ENCODE data around the gene FAM98C.

The FAM98C gene

GRCh38 chr19:38378866-38379265 lies 24.0 kb upstream of the FAM98C start:
- DNase-seq: no peak

GRCh38 chr19:38381138-38381537 lies 21.8 kb upstream of the FAM98C start:
- DNase-seq: no peak

GRCh38 chr19:38383184-38383583 lies 19.7 kb upstream of the FAM98C start:
- DNase-seq: no peak

- DNase-seq: no peak
Measured at GRCh38 chr19:38383743-38384142, 19.1 kb upstream of the FAM98C start.

- DNase-seq: no peak
Measured at GRCh38 chr19:38384209-38385027, 18.5 kb upstream of the FAM98C start.

- no peak for DNase-seq
Measured at GRCh38 chr19:38385057-38385803, 17.7 kb upstream of the FAM98C start.

GRCh38 chr19:38385804-38386257 lies 17.1 kb upstream of the FAM98C start:
- DNase-seq: no peak

GRCh38 chr19:38386300-38386970 lies 16.5 kb upstream of the FAM98C start:
- no peak for DNase-seq

GRCh38 chr19:38386971-38387549 lies 15.8 kb upstream of the FAM98C start:
- no peak for DNase-seq

GRCh38 chr19:38387550-38388348 lies 15.1 kb upstream of the FAM98C start, which contains the start of gene GGN:
Gene GGN (minus strand): TSS chr19:38388034. CDS start chr19:38387261, 773 bp downstream.
- no peak for DNase-seq

GRCh38 chr19:38388349-38389100 lies 14.4 kb upstream of the FAM98C start, which contains the start of gene SPRED3:
Gene SPRED3 (plus strand): TSS chr19:38388697. CDS start chr19:38390303, 1,606 bp downstream.
- no peak for DNase-seq

- DNase-seq: no peak
Measured at GRCh38 chr19:38389101-38389925, 13.6 kb upstream of the FAM98C start.

- DNase-seq: no peak
Measured at GRCh38 chr19:38389957-38390924, 12.7 kb upstream of the FAM98C start.

GRCh38 chr19:38391911-38392464 lies 10.9 kb upstream of the FAM98C start:
- no peak for DNase-seq

GRCh38 chr19:38392707-38393308 lies 10.1 kb upstream of the FAM98C start:
- DNase-seq: no peak

- DNase-seq: no peak
Measured at GRCh38 chr19:38394488-38394887, 8.4 kb upstream of the FAM98C start.

- DNase-seq: no peak
Measured at GRCh38 chr19:38395381-38396114, 7.3 kb upstream of the FAM98C start.

- no peak for DNase-seq
Measured at GRCh38 chr19:38399081-38399480, 3.8 kb upstream of the FAM98C start.
